NOMO-1 treated with dmso at 0.1 percent for 144 hours (cell line): ENCODE measurements around the gene SERPINB7.
"Not testable (repeated sequence)": the region's sequence is repeated elsewhere in the genome, so short reads cannot be mapped to it uniquely, and the experiment has no call there.

Experiments
- DNase-seq: peaks from one replicate; lab custom pipeline; 2025; ENCODE audit not compliant: unreplicated experiment; lab: John Stamatoyannopoulos, UW

The SERPINB7 gene, protein sequence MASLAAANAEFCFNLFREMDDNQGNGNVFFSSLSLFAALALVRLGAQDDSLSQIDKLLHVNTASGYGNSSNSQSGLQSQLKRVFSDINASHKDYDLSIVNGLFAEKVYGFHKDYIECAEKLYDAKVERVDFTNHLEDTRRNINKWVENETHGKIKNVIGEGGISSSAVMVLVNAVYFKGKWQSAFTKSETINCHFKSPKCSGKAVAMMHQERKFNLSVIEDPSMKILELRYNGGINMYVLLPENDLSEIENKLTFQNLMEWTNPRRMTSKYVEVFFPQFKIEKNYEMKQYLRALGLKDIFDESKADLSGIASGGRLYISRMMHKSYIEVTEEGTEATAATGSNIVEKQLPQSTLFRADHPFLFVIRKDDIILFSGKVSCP

DNA sequence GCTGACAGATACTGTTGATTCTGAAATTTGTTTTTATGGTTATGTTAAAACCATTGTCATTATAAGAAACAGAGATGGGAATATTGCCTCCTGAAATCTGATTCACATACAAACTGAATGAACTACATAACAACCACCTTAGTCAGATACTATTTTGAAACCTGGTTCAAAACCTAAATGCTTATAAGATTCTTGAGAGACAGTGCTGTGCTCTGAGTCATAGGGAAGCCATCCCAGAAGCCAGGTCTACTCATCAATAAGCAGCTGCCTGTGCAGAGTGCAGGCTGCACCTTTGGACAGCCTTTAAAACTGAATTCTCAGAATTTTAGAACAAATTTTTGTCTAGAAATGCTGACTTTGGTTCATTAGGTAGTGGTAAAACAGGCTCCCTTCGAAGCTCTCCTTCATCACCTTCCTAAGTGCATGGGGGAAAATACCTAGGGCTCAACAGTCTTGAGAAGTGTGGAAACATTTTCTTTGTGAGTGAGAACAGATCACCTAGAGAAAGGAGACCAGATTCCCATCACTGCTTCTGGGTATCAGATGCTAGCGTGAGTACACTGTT, at the start of gene SERPINB7:
Gene SERPINB7, plus strand, starts transcription at position 253 of the 565 bp plus-strand sequence. CDS start 6,955 bp downstream, outside the sequence.
- DNase-seq: no peak

DNA sequence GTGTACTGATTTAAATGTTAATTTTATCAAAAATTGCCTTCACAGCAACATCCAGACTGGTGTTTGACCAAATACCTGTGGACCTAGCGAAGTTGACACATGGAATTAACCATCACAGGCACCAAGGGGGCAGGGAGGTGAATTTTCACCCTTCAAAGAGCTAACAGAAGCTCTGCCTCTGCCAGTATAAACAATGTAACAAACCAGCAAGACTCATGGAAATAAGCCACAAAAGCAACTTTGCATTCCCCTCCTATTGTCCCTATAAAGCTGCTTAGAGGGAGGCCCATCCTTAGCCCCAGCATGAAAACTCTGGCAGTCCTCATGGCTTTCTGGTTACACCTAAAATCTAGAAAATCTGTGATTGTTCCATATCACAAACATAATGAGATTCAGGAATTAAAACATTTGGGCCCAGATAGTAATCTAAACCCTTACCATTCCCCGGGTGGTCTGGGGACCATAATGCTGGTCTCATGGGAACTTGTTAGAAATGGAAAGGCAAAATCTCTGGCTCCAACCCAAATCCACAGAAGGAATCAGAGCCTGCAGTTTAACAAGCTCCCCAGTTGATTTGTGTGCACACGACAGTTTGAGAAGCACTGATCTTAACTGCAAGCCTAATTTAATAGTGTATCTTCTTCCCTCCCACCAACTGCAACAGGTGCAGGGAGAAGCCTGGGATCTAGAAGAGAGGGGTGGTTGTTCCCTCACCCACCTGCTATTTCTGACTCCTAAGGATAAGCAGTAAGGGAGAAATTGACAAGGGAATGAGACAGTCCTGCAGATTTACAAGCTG, 49.3 kb upstream of the SERPINB7 start:
- DNase-seq: no peak

DNA sequence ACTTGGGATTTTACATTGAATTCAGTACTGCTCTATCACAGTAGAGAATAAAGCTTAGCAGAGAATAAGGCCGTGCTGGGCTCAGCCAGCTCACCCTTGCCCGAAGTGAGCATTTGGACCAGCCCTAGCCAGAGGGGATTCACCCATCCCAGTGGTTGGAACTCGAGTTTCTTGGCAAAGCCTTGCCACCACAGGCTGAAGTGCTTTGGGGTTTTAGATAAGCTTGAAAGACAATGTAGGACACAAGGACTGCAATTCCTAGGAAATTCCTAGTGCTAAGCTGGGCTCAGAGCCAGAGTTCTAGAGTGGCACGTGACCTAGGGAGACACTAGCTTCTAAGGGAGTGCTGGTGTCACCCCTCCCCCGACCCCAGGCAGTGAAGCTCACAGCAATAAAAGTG, 44.4 kb upstream of the SERPINB7 start:
- DNase-seq: no peak

DNA sequence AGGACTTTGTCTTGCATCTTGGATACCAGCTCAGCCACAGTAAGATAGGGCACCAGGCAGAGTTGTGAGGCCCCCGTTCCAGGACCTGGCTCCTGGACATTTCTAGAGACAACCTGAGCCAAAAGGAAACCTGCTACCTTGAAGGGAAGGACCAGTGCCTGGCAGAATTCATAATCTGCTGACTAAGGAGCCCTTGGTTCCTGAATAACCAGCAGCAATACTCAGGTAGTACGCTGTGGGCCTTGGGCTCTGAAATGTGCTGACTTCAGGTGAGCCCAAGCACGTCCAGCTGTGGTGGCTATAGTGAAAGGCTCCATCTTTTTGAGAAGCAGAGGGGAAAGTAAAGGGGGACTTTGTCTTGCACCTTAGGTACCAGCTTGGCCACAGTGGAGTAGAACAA, 44.0 kb upstream of the SERPINB7 start:
- DNase-seq: no peak

DNA sequence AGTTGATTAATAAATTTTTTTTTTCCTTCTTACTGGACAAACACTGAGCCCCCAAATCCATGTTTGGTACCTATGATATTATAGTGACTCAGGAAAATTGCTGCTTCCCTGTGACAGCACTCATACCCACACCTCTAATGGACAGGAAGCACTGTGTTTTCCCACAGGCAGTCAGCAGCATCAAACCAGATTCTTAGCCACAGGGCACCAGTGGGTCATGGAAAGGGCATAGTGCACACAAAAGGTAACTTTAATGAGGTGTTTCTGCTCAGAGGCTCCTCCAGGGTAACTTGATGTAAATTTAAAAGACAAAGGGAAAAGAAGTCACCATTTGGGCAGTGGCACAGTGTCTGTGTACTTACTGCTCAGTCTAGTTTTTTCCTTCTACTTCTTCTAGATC, 38.3 kb upstream of the SERPINB7 start:
- DNase-seq: no peak

DNA sequence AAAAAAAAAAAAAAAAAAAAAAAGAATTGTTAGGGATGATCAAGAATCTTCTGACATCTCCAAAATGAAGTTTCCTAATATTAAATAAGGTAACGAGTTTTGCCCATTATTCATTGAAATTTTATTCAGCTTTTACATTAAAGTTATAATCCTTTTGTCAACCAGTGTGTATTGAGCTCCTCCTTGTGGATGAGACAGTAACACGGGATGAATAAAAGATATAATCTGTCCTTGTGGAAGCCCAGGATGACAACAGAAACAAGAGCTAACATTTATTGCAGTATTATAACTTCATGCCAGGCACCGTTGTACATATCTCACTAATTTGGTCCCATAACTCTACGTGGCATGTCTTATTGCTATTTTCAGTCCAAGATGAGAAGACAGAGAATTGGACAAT, 33.4 kb upstream of the SERPINB7 start:
- no peak for DNase-seq

DNA sequence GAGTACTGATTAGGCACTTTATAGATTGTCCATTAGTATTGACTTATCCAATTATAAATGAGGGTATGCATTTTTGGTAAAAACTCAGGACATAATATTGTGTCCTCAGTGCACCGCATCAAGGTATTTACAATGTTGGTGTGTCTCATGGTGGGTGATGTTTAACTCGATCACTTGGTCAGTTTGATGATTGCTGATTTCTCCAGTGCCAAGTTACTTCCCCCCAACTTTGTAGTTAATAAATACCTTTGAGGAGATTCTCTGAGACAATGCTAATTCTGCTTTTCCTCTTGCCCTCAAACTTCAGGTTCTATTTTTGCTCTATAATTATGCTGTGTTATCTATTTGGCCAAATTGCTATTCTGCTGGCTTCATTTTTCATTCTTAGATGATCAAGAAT, 28.2 kb upstream of the SERPINB7 start:
- DNase-seq: no peak

DNA sequence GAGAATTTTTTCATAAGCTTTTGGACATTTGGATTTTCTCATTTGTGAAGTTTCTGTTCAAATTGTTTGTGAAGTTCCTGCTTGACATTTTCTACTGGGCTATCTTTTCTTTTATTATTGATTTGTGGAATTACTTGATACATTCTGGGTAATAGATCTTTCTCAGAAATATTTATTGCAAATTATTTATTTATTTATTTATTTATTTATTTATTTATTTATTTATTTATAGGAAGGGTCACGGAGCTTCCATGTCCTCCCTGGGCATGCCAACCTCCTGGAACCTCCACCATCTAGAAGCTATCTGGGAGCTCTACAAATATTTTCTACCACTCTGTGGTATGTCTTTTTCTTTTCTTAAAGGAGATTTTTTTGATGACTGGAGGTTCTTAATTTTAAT, 25.7 kb upstream of the SERPINB7 start:
- DNase-seq: no peak

DNA sequence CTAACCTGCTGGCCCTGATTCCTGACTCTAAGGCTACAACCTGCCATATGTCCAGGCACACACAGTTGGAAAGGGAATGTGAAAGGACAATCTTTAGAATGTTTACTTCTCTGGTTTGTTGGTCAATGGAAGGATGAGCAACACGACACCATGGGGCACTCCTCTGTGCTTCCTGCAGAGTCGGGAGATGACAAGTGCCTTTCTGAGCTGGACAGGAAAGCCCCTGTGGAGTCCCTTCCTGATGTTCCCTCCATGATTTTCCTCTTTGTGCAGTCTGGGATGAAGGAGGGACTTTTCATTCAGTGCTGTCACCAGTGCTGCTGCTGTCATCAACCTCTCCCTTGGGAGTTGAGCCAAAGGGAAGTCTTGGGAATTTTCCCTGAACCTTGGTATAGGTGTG, 22.6 kb upstream of the SERPINB7 start:
- no peak for DNase-seq

DNA sequence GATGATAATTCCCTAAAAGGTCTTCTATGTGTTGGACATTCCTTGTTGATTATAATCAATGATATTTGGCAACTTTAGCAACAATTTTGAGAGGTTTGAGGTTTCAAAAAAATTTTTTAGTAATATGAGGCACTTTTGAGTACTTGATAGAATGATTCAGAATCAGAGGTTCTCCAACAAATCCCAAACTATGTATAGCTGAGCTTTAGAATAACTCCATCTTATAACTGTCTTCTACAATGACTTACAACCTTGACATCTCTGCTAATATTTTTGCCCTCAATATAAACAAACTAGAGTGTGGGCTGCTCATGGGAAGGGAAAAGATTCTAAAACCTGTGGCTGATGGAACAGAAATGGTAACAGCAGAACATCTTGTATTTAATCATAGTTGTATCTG, 21.5 kb upstream of the SERPINB7 start:
- DNase-seq: no peak

DNA sequence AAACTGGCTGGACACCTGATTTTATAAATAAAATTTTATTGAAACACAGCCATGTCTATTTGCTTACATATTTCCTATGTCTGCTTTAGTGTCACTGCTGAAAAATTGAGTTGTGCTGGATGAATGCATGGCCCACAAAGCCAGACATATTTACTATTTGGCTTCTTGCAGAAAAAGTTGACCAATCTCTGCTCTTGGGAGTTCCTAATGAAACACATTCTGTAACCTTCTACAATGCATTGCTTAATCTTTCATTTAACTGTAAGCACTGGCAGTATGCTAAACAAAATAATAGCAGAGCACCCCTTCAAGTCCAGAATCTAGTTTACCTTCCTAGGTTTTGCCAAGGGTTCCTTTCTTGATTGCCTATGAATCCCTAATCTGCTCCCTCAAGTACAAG, 17.7 kb upstream of the SERPINB7 start:
- DNase-seq: no peak

DNA sequence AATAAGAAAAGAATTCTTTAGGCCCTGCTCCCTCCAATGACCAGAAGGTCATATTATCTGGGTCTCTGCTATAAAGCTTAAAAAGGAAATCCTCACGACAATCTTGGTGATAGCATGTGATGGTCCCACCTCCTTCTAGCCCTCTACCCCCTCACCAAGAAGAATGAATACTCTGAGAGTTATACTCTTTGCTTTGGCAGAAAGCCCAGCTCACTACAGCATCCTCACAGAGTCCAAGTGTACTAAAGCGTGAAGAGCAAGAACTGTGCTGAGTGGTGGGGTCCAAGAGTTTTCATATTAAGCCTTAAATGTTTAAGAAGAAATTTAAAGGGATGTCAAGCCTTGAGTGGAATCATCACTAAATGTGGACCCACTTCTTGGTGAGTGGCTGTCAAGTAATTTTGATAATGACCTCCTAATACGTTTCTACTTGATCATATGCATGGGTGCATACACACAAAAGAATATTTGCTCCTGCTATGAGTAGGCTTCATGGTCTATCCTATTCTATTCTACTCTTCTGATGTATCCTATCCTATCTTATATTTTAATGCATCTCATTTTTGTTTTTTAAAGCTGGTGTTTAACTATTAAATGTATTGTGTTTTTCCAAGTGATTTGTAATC, 16.5 kb upstream of the SERPINB7 start:
- DNase-seq: no peak

DNA sequence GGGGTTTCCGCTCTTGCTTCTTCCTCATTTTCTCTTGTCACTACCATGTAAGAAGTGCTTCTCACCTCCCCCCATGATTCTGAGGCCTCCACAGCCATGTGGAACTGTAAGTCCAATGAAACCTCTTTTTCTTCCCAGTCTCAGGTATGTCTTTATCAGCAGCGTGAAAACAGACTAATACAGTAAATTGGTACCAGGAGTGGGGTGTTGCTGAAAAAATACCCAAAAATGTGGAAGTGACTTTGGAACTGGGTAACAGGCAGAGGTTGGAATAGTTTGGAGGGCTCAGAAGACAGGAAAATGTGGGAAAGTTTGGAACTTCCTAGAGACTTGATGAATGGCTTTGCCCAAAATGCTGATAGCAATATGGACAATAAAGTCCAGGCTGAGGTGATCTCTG, 15.4 kb upstream of the SERPINB7 start:
- DNase-seq: not testable (repeated sequence)

DNA sequence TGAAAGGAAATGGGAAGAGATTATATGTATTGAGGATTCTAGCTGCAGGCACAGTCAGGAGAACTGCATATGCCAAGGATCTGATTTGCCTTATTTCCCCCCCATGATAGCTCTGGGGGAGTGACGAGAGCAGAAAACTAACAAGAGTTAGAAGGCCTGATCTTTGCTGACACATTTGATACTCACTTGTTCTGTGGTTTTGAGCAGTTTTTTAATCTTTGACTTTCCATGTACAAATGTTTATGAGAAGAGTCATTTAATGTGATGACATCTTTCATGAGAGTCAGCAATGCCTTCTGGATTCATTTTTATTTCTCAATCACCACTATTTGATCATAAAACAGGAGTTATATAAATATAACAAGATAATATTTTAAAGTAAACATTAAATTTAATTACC, 12.7 kb upstream of the SERPINB7 start:
- DNase-seq: no peak

DNA sequence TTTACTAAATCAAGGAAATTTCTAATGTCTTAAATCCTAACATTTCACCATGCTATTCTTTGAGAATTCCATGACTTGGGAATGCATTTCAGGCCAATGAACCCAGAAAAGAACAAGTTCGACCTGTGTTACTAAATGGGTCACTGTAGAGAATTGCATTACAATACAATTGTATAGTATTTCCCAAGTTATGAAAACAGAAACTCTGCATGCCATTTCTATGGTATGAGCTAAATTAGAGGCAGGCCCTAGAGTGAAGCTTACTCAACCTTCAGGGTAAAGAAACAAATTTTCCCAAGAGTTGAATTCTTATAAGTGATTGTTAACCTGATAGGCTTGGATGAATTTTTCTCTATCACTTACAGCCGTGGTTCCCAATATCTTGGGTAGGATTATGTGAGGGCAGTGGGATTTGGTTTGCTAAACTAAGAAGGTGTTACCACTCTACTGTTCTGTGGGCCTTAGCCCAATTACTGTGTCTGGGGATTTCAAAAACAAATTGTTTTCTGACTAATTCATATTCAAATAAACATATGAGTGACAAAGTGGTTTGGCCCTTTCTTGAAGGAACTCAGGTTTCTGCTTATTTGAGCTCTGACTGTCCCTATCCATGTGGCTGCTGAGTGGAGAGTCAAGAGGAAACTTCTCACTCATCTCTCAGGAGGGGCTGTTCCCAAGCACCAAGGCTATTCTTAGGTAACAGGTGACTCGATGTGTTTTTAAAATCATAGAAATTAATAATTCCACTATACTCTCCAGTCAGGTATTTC, 11.2 kb upstream of the SERPINB7 start:
- no peak for DNase-seq

DNA sequence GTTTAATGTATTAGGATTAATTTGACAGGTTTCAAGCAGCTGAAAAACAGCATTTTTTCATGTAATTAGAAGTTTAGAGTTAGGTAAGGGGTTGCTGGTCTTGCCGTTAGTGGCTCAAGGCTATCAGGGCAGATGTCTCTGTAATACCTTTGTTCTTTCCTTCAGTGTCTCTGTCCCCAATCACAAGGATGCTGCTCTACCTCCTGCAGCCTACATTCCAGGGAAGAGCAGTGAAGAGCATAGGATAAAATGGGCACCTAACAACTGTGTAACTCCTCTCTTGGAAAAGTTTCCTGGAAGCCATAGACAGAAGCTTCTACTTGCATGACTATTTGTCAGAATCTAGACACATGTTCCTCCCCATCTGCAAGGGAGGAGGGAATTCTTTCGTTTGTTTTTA, 9.4 kb upstream of the SERPINB7 start:
- DNase-seq: no peak

DNA sequence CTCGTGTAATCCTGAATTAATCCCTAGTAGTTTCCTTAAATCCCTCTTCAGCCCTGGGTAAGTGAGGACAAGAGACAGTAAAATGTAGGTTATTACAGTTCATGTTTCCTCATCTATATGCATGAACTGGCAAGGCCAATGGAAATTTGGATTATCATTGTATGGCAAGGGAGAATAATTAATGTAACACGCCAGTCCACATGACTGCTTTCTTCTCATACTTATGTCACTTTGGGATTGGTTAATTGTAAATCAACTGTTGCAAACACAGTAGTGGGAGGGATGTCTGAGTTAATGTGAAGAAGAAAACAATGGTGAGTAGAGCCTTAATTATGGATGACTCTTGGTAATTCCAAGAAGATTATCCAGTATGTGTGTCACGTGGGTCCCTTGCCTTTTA, 1.7 kb upstream of the SERPINB7 start:
- DNase-seq: no peak

DNA sequence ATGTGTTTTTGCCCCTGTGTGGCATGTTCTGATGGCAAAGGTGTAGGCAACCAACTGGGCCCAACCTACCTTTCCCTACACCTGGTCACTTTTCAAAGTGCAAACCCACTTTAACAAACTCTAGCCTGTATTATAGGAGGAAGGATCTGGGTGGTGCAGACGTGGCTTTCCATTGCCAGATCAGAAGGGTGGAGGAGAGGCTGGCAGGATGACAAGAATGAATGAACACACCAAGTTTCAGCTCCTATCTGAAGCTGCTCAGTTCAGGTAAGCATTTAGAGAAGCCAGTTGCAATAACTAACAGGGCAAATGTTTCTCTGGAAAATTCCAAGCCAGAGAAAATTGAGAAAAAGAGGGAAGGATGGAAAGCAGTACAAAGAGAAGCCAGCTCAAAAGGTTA, 707 bp upstream of the SERPINB7 start:
- DNase-seq: no peak

DNA sequence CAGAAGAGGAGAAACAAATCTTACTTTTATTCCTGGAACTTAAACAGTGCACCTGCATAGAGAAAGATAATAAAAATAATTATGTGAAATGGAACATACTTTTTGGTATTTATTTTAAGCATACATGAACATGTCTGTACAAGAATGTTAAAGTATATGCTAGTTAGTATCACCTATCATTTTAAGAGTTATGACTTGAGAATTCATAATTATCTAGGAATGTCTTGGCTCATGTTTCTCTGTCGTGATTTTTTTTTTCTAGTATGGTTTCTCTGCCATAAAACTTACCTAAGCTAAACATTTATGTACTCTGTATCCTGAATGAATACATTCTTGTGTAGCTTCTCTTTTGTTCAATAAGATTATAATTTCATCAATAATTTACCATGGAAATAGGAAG, 4.2 kb downstream of the SERPINB7 start:
- no peak for DNase-seq

DNA sequence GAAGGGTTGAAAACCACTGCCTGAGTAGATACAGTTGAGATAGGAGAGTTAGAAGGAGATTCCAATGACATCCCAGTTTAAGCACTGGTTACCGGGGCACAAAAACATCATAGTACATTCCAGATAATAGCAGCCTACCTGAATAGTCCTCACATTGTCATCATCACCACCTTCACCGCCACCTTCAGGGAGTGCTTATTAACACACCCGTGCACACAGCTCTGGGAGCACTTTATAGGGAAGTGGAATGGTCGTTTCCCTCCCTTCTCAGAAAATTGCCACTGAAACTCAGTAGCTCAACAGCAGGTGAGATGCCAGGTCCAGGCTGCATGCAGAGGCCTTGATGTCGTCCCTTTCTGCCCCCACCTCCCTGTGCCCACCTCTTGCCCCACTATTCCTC, 8.2 kb downstream of the SERPINB7 start:
- DNase-seq: no peak
